ENCODE results near the gene HOXD3. TPM values are rescaled to one million over a fixed set of nuclear protein-coding genes. Genes with fewer than 3 reads are reported as not detected.
A peak's percentile ranks its signal among the peaks of the same experiment; 100 is the strongest.

Gene HOXD3
- total RNA-seq, 1 experiment from 2014 or later = not detected

DNA sequence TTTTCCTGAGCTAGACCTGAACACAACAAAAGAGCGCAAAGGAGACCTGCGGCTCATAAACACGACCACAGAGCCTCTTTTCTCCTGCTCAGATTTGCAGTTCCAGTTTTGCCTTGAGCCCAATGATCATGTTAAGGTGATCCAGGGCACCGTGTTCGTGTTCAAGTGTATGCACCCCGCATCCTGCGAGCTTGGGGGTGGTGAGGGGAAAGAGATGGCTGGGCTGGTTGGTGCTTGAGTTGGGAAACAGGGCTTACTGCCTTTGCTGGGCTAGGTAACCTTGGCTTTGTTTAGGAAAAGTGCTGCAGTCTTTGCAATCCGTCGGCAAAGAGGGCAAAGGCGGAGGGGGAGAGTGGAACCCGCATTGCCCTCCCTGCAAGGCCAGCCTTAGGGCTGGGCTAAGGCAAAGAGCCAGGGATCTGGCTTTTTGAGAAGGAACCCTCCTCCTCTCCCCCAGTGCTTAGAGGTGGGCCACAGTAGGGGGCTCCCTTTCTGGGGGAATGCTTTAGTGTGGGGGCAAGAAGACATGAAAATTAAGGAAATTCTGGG, 39.2 kb upstream of the HOXD3 start (continued):
- TF ChIP-seq AFF4 (CRISPR knock-in tag; IDR thresholded peaks at IDR 0.05; ENCODE audit: borderline replicate concordance) = no peak
- TF ChIP-seq, protein P1, sequence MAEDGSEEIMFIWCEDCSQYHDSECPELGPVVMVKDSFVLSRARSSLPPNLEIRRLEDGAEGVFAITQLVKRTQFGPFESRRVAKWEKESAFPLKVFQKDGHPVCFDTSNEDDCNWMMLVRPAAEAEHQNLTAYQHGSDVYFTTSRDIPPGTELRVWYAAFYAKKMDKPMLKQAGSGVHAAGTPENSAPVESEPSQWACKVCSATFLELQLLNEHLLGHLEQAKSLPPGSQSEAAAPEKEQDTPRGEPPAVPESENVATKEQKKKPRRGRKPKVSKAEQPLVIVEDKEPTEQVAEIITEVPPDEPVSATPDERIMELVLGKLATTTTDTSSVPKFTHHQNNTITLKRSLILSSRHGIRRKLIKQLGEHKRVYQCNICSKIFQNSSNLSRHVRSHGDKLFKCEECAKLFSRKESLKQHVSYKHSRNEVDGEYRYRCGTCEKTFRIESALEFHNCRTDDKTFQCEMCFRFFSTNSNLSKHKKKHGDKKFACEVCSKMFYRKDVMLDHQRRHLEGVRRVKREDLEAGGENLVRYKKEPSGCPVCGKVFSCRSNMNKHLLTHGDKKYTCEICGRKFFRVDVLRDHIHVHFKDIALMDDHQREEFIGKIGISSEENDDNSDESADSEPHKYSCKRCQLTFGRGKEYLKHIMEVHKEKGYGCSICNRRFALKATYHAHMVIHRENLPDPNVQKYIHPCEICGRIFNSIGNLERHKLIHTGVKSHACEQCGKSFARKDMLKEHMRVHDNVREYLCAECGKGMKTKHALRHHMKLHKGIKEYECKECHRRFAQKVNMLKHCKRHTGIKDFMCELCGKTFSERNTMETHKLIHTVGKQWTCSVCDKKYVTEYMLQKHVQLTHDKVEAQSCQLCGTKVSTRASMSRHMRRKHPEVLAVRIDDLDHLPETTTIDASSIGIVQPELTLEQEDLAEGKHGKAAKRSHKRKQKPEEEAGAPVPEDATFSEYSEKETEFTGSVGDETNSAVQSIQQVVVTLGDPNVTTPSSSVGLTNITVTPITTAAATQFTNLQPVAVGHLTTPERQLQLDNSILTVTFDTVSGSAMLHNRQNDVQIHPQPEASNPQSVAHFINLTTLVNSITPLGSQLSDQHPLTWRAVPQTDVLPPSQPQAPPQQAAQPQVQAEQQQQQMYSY (CRISPR knock-in tag; IDR thresholded peaks at IDR 0.05) = no peak
- TF ChIP-seq CREB1 (CRISPR knock-in tag; IDR thresholded peaks at IDR 0.05) = no peak
- TF ChIP-seq MLX (CRISPR knock-in tag; IDR thresholded peaks at IDR 0.05) = no peak

DNA sequence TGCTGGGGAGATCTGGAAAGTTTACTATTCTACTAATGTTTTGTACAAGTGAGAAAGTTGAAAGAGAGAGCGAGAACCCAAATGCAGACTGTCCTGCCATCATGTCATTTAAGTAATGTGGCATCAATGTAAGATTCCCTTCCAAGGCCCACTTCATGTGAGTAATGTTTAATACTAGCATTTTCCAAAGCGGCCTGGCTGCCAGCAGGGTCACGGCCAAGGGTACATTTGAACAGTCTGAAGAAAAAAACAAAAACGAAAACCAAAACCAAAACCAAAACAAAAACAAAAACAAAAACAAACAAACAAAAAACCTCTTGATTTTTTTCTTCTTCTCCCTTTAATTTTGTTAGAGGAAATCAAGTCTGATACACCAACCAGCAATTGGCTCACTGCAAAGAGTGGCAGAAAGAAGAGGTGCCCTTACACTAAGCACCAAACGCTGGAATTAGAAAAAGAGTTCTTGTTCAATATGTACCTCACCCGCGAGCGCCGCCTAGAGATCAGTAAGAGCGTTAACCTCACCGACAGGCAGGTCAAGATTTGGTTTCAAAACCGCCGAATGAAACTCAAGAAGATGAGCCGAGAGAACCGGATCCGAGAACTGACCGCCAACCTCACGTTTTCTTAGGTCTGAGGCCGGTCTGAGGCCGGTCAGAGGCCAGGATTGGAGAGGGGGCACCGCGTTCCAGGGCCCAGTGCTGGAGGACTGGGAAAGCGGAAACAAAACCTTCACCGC, 38.3 kb upstream of the HOXD3 start:
- H3K9me3 Mint-ChIP-seq = peaks cover 4% of the 10 kb centered on the region
- H3K4me3 Mint-ChIP-seq = no peak overlapping the region
- CTCF ChIA-PET = no interaction called here
- no peak overlapping the region for H3K27ac Mint-ChIP-seq
- peaks cover 100% of the 10 kb centered on the region for H3K27me3 Mint-ChIP-seq (ENCODE audit: low read depth)
- no peak for TF ChIP-seq EMX1 (CRISPR knock-in tag; IDR thresholded peaks at IDR 0.05)
- peak; percentile 55 for TF ChIP-seq CTCF (IDR thresholded peaks at IDR 0.05)
- no peak for ATAC-seq
- H3K36me3 Mint-ChIP-seq = 0 out of 2 replicates have a peak, but pooled peaks cover 3% of the 10 kb centered on the region
- peak; percentile 70 for DNase-seq (ENCODE audit: low spot score)
- POLR2A ChIA-PET = no interaction called here
- H3K4me1 Mint-ChIP-seq = peaks cover 17% of the 10 kb centered on the region

DNA sequence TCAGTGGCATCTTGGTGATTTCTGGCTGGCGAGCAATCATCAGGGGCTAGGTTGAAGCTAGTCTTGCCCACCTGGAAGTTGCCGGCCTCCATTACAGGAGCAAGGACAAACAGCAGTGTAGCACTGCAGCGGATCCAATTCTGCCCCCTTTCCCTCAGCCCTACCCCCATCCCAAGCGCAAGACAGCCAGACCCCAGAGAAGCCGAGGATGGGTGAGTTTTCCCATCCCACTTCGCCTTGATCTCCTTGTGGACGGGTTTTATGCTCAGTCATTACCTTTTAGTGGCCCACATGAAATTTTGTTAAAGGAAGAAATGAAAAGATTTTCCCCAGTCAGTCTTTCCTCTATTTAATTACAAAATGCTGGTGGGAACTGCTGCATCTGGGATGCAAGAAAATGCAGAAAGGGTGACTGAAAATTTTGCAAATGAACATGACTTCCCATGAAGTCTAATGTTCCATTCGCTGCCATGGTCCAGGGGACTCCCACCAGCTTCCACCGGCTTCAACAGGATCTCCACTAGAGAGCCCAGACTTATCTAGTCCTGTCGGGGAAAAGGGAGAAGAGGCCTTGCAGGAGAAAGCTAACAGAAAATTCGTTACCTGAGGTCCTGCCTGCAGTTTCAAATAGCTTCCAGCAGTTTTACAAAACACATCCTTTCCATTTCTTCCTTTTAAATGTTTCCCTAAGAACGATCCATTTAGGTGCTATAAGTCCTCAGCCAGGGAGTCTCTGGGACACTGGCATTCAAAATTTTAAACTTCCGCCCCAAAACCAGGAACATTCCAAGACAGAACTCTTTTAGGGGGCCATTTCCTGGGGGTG, 36.5 kb upstream of the HOXD3 start:
- ATAC-seq = no peak
- Mint-ChIP-seq H3K36me3 (peaks cover 5% of the 10 kb centered on the region; the same call in 1 of the 2 replicates), H3K4me1 (peaks cover 13% of the 10 kb centered on the region), H3K9me3 (peaks cover 4% of the 10 kb centered on the region), H3K4me3 (no peak overlapping the region), H3K27me3 (ENCODE audit: low read depth) (peaks cover 100% of the 10 kb centered on the region), H3K27ac (no peak overlapping the region)
- no peak for DNase-seq (ENCODE audit: low spot score)
- POLR2A ChIA-PET = interaction anchor here (0.6 kb wide), 1 partner anchor 75 kb away, joined by 5 read pairs; no protein-coding TSS in a partner anchor
- CTCF ChIA-PET = interaction anchor here (0.9 to 3.3 kb wide), 12 partner anchors 8 to 1028 kb away, joined by 3 to 15 read pairs (median 4); partner anchors contain the start of gene HOXD8
- TF ChIP-seq, protein P2, sequence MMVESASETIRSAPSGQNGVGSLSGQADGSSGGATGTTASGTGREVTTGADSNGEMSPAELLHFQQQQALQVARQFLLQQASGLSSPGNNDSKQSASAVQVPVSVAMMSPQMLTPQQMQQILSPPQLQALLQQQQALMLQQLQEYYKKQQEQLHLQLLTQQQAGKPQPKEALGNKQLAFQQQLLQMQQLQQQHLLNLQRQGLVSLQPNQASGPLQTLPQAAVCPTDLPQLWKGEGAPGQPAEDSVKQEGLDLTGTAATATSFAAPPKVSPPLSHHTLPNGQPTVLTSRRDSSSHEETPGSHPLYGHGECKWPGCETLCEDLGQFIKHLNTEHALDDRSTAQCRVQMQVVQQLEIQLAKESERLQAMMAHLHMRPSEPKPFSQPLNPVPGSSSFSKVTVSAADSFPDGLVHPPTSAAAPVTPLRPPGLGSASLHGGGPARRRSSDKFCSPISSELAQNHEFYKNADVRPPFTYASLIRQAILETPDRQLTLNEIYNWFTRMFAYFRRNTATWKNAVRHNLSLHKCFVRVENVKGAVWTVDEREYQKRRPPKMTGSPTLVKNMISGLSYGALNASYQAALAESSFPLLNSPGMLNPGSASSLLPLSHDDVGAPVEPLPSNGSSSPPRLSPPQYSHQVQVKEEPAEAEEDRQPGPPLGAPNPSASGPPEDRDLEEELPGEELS (CRISPR knock-in tag; IDR thresholded peaks at IDR 0.05) = no peak
- TF ChIP-seq KAT7 (CRISPR knock-in tag; IDR thresholded peaks at IDR 0.05; ENCODE audit: borderline replicate concordance) = no peak
- TF ChIP-seq SMAD4 (CRISPR knock-in tag; IDR thresholded peaks at IDR 0.05) = no peak
- TF ChIP-seq CREM (CRISPR knock-in tag; IDR thresholded peaks at IDR 0.05) = no peak
- TF ChIP-seq SOX15 (CRISPR knock-in tag; IDR thresholded peaks at IDR 0.05) = no peak
- TF ChIP-seq FOXJ3 (CRISPR knock-in tag; IDR thresholded peaks at IDR 0.05; ENCODE audit: borderline replicate concordance) = no peak
- TF ChIP-seq RELA (CRISPR knock-in tag; IDR thresholded peaks at IDR 0.05; ENCODE audit: borderline replicate concordance) = no peak
- no peak for TF ChIP-seq NR2C2 (CRISPR knock-in tag; IDR thresholded peaks at IDR 0.05)
- no peak for TF ChIP-seq OVOL2 (CRISPR knock-in tag; IDR thresholded peaks at IDR 0.05; ENCODE audit: borderline replicate concordance)
- TF ChIP-seq E2F1 (CRISPR knock-in tag; IDR thresholded peaks at IDR 0.05) = no peak

All from WTC11 (cell line).